ENCODE data around the gene PLCB4.
"Not testable (repeated sequence)": the region's sequence is repeated elsewhere in the genome, so short reads cannot be mapped to it uniquely, and the experiment has no call there.

PLCB4 gene

DNA sequence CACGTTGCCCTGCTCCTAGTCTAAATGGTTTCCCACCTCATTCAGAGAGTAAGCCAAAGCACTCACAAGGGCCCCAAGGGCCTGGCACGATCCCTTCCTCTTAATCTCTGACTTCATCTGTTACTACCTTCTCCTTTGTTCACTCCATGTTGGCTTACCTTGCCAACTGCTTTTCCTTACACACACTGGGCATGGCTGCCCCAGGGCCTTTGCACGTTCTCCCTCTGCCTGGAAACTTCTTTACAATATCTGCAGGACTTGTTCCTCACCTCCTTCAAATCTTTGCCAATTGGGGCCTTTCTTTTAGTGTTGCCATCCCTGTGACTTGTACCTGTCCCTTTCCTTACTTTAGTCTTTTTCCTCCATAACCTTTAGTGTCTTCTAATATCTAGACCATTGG lies 73.9 kb downstream of the PLCB4 start:
- DNase-seq (ENCODE audit: low read depth), result no peak

DNA sequence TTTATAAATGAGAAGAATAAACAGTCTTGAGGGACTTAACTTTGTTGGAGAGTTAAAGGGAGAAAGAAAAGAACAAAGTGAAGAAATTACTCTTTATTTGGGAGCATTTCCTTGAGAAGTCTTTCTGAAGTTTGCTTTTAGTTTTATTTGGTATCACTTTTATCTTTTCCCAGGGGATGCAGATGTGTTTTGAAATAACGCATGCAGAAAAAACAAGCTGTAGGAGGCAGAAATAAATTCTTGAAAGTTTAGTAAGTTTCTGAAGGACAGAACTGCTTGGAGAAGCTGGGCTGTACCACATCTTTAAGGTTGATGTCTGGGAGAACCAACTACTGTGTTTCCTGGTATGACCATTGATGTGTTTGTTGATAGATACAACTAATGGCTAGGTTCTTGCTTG lies 75.0 kb downstream of the PLCB4 start:
- no peak for DNase-seq (ENCODE audit: low read depth)

DNA sequence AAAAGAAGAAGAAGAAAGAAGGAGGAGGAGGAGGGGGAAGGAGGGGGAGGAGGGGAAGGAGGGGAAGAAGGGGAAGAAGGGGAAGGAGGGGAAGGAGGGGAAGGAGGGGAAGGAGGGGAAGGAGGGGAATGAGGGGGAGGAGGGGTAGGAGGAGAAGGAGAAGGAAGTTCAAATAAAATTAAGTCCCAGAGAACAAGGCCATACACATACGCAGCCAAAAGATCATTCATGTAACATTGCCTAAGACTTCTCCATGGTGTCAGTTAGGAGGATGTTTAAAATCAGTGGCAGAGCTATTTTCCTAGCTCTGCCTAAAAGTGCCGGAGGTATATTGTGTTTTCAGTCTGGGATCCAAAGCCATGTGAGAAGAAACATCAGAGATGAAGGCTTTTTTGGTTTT lies 75.8 kb downstream of the PLCB4 start:
- no peak for DNase-seq (ENCODE audit: low read depth)

DNA sequence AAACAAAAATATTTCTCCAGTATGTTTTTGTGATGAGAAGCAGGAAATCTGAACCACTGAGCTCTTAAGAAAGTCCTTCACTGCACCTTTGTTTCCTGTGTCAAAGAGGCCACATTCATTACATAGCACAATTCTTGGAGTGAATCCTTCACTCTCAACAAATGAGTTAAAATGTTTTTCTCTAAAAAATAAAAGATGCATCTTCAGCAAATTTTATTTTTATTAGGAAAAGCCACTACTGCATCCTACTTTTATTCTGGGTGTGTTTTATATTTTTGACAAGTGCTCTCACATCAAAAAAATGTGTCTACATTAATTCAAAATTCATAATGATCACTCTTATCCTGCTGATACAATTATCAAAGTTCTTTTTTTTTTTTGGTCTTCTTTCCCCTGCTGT lies 76.3 kb downstream of the PLCB4 start:
- no peak for DNase-seq (ENCODE audit: low read depth)

DNA sequence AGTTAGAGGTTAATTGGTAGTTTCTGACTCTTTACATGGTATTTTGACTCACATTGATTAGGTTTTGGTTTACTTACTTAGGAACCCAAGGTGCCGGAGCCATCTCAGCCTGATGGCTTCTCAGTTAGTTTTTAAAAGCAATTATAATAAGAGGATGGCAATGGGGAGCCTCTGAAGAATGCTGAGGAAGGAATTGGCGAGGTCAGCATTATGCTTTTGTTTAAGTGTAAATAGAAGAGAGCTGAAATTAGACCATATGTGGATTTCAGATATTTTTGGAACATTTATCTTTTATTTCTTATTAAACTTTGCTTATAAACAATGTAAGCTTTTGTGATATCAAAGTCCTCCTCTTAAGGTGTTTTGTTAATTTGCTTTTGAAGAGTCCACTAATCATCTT lies 77.8 kb downstream of the PLCB4 start:
- no peak for DNase-seq (ENCODE audit: low read depth)

DNA sequence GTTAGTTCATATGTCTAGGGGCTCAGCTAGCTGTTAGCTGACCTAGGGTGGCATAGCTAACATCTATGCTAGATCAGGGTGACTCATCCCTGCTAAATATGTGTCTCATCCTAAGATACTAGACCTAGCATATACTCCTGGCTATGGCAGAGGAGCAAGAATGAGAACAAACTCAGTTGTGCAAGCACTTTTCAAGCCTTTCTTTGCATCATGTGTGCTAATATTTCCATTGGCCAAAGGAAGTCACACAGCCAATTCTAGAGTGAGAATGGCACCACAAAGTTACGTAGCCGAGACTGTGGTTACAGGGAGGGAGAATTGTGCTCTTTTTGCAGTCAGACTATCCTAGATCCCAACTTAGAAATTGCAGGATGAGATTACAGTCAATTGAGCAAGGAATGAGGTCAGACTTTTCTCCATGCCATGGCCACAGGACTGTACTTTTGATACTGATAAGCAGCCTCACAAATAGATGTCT lies 78.7 kb downstream of the PLCB4 start:
- peak; percentile 9 for DNase-seq (ENCODE audit: low read depth)

DNA sequence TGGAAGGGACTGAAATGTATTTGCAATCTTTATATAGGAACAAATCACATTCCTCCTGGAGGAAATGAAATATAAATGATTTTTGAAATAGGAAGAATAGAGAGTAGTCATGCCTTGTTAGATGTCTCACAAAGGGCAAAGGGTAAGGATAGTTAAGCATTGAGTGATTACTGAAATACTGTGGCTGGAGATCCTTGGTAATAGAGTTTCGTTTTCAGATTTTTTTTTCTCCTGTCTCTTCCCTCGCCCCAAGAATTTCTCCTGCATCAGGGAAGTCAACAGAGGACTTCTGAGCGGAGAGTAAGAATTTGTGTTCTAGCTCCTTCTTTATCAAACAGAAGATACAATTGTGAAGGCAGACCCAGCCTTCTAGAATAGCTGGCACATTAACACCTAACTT lies 79.4 kb downstream of the PLCB4 start:
- DNase-seq (ENCODE audit: low read depth), result no peak

DNA sequence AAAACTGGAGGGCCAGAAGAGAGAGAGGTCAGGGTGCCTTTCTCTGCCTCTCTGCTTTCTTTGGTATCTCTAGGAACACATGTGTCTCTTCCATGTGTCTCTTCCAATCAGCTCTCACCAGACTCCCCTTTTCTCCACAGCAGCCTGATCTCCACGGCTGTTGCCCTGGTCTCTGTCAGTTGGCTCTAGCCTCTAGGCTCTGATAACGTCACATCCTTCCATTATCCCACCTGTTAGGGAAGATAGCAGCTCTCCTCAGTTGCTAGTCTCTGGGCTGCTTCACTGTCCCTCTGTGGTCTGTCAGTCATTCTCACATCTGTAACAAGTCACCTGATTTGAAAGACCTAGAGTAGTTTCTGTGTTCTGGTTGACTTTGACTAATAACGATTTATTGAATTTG lies 80.2 kb downstream of the PLCB4 start:
- no peak for DNase-seq (ENCODE audit: low read depth)

DNA sequence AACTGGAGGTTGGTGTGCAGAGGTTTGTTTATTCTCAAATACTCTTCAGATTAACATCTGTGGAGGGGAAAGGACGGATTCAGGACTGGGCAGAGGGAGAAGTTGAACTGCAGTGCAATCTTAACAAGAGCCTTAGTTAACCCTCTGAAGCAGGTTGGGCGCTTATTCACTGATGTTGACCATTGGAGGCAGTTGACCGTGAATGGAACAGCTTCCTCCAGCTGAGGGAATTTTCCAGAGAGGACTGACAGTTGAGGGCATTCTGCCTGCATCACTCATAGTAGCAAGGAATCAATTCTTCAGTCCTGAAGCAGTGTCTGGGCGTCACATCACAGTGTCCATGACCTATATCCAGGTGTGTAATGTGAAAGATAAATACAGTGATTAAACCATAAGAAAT lies 80.9 kb downstream of the PLCB4 start:
- DNase-seq (ENCODE audit: low read depth), result no peak

DNA sequence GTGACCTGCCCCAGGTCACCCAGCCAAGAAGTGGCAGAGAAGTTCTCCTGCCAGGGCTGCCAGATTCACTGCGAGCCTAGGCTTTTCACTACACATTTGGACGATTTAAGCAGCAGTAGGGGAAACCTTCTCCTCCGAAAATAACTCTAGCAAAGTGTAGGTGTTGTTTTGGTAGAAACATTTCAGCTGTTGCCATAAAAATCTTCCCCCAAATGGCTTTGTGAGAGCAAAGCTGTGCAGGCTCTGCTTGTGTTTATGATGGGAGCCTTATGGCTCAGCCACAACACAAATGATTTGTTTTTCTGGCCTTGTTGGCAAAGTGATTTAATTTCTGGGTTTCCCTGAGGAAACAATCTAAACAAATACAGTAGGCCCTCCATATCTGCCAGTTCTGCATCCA lies 81.8 kb downstream of the PLCB4 start:
- DNase-seq (ENCODE audit: low read depth), result no peak

DNA sequence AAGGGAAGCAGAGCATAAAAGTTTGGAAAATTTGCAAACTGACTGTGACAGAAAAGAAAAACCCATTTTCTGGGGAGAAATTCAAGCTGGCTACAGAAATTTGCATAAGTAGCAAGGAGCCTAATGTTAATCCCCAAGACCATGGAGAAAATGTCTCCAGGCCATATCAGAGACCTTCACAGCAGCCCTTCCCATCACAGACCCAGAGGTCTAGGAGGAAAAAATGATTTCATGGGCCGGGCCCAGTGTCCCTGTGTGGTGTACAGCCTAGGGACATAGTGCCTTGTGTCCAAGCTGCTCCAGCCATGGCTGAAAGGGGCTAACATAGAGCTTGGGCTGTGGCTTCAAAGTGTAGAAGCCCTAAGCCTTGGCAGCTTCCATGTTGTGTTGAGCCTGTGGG lies 83.3 kb downstream of the PLCB4 start:
- not testable (repeated sequence) for DNase-seq (ENCODE audit: low read depth)

DNA sequence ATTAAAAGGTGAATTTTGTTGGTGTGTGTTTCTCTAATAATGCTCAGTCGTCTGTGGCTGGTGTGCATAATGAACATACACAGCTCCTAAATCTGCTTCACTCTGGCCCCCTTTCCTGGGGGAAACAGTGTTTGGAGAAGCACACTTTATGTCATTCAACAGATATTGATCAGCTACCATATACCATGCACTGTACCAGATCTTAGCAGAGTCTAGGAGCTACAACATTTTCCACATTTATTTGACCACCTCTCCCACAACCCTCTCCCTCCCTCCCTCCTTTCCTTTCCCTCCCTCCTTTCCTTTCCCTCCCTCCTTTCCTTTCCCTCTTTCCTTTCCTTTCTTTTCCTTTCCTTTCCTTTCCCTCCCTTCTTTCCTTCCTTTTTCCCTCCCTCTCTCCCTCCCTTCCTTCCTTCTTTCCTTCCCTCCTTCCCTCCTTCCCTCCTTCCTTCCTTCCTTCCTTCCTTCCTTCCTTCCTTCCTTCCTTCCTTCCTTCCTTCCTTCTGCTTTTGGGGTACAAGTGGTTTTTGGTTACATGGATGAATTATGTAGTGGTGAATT lies 85.7 kb downstream of the PLCB4 start:
- no peak for DNase-seq (ENCODE audit: low read depth)

DNA sequence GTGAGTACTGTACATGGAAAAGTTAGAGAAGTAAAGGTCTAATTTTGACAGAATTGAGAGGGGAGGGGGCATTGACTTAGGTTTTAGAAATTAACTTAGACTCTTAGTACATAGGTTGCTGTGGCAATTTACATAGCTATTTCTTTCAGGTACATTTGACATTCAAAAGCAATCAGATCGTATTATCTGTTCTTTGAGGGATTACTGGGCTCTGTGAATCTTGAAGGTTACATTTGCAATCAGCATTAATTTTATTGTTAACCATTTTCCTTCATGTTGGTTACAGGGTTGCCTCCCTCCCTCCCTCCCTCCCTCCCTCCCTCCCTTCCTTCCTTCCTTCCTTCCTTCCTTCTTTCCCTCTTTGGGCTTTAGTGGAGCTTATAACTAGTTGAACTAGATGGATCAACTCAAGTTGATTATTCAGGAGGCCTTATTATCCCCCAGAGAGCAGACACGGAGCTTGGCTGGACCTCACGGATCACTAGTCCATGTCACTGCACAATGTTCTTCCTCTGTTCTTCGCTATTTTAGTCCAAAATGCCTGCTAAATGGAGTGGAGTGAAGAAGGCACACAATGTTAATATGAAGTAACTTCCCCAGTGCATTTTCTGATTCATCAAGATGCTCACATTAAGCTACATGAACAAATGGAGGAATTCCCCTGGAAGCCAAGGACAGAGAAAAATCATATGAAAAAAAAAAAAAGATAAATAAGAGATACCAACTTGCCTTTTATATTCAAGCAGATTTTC lies 87.8 kb downstream of the PLCB4 start:
- no peak for DNase-seq (ENCODE audit: low read depth)

DNA sequence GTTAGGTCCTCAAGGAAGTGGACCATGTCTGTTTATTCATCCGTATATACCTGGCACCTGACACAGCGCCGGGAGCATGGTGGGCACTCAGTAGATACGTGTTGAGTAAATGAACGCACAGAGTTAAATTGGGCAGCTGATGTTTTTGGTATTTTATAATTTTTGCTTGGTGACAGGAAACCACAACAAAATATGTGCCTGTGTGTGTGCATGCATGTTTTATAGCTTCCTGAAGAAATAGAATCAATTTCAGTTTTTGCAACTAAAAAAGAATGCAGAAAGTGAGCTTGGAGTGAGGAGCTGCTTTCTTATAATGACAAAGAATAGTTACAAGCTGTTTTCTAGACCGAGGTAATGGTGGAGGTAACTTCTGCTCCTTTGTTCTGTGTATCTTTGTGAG lies 91.4 kb downstream of the PLCB4 start:
- DNase-seq (ENCODE audit: low read depth), result no peak

DNA sequence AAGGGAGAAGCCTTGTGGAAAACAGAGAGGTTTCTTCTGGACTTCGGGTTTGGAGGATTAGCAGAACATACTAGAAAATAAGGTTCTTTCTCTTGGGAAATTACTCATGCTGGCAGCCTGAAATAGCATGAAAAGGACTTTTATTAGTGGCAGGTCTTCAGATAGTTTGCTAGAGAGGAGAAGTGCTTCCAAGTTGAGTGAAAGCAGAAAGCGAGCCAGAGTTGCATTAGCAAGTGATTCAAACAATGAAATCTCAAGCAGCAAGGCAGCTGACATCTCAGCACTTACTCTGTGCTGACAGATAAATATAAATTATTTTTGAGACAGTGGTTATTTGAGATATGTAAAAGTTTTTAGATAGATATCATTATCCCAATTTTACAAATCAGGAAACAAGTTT lies 91.9 kb downstream of the PLCB4 start:
- no peak for DNase-seq (ENCODE audit: low read depth)

DNA sequence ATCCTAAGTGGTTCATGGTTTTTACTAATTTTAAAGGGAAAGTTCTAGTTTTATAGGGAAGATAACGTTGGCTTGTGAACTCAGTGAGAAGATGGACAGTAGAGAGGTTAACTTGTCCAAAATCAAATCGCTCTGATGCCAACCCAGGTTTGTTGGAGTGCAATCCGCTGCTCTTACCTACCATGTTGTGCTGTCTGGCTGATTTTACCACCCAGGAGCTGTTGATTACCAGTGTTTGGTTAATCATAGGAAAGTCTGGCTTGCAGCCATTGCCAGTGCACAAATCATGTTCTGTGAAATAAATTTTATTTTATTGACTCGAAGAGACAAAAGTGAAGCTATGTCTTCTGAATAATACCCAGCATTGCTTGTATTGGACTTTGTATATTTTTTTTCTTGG lies 92.4 kb downstream of the PLCB4 start:
- no peak for DNase-seq (ENCODE audit: low read depth)

DNA sequence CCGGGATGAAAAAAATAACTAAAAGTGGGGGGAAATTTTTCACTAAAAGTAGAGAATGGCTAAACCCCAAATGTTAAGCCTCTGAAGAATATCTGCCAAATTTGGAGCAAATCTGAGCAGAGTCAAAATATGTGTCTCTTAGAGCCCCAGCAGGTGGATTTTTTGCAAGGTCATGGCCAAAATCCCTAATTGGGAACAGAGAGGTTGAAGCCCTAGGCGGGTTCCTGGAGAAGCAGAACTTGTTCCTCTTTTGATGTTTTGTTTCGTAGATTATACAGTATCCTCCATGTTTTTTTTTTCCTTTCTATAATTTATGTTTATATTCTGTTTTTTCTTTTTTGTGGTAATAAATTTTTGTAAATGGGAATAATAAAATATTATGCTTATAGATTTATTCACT lies 94.4 kb downstream of the PLCB4 start:
- no peak for DNase-seq (ENCODE audit: low read depth)

DNA sequence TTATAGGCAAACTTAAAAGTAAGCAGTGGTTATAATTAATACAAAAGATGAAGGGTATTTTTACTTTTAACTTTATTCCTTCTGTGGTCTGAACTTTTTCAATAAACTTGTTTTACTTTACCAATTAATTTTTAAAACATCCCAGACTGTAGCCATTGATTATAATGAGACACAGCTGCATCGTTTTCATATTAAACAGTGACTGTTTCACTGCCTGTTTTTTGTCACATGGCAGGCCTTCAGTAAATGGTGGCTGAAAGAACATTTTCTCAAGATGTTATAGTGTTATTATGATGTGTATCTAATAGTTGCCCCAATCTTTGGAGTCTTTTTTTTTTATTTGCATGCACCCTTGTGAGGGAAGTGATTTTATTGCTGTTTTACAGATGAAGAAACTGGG lies 95.1 kb downstream of the PLCB4 start:
- DNase-seq (ENCODE audit: low read depth), result no peak

DNA sequence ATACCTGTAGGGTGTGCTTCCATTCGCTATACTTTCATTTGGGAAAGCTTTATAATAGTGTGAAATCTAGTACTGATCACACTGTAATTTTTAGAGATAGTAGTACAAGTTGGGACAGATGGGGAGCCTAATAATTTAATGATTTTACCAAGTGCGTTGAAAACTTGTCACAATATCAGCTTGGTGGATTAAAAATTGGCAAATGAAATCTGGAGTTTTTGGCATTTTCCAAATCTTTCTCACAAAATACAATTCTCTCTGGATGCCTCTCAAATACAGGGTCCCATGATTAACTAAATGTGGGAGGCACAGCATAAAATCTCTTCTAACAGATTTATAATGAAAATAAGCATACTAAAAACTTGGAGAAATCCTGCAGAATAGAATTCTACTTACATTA lies 96.4 kb downstream of the PLCB4 start:
- no peak for DNase-seq (ENCODE audit: low read depth)

DNA sequence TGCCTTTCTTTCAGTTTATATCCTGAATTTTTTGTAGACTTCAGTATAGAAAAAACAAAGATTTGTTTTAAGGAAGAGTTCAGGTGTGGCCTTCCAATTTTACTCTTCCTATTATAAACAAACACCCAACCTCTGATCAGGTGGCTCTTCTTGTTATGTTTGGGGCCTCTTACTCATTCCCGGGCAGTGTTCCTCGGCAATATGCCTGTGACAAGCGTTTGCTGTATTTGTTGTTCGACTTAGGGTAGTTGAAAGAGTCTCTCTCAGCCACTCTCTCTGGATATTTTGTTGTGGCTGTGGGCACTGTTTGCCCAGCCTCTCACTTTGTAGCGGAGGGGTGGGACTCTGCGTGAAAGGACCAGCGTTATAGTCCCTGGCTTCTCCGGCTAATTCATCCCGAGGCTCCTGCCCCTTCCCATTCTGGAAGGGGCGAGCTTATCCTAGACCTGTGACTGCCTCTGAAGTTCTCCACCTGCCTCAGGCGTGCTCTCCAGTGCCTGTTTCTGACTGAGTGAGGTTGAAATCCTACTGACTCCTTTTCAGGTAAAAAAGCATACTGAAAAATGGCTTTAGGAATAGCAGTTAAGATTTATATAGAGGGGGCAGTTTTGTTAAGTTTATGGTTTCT lies 97.4 kb downstream of the PLCB4 start:
- no peak for DNase-seq (ENCODE audit: low read depth)

DNA sequence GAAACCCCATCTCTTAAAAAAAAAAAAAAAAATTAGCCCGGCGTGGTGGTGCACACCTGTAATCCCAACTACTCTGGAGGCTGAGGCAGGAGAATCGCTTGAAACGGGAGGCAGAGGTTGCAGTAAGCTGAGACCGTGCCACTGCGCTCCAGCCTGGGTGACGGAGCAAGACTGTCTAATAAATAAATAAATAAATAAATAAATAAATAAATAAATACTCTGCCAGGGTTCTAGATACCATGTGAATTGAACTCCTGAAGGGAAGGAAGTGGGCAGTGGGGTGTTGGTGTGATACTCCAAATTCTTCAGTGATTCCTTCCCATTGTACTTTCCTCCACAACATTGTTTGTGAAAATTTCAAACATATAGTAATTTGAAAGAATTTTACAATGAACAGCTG lies 100.5 kb downstream of the PLCB4 start:
- no peak for DNase-seq (ENCODE audit: low read depth)

DNA sequence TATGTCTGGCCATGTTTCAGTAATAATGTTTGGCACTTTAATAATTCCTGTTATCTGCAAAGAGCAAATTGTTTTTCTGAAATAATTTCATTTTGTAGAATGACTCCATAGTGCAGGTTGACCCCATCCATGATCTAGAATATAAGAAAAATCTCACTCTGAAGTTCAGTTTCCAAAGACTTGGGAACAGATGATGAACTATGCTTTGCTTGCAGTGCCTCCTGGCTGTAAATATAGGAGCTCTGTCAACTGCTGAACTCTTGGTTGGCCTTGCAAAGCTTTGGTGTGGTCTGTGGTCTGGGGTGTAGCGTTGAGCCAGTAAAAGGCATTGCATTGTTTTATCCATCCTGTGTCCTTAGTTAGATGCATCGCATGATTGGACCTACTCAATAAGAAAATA lies 104.0 kb downstream of the PLCB4 start:
- no peak for DNase-seq (ENCODE audit: low read depth)

DNA sequence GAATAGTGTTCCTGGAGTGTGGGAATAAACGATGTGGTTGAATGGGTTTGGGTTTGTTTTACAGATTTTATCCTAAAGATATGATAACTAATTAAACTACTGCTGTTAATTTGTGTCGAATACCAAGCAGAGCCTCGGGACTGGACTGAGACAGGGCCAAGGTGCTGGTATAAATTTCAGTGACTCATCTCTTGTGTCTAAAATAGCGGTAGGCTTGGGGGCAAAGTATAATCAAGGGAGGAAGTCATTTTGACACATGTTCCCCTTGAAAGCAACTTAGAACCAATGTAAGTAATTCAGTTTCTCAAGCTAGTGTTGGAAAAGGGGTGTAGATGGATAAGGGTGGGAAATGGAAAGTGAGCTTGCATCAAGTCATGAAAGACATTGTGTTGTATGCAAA lies 108.4 kb downstream of the PLCB4 start:
- DNase-seq (ENCODE audit: low read depth), result no peak

All from HS-27A (cell line).